ENCODE results near the gene ADM2.

ADM2 gene

DNA sequence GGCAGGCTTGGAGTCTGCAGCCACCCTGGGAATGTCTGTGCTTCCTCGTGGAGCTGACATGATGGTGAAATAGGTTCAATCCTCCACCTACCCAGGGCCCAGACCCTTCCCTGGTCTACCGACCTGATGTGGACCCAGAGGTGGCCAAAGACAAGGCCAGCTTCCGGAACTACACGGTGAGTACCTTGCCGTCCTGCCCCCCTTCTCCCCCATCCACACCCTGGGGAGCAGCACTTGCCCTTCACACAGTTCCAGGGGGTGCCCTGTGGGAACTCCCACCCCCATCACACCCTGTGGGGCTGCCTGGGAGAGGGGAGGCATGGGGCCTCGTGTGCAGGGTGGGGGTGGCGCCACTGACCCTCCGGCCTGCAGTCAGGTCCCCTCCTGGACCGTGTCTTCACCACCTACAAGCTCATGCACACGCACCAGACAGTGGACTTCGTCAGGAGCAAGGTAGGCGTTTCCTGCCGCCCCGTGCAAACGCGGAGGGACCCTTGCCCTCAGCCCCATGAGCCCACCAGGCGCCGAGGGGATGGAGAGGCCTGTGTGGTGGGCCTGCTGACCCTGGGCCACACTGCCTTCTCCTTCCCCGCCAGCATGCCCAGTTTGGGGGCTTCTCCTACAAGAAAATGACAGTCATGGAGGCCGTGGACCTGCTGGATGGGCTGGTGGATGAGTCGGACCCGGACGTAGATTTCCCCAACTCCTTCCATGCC is 6.1 kb downstream of the ADM2 start:
- no peak for DNase-seq

DNA sequence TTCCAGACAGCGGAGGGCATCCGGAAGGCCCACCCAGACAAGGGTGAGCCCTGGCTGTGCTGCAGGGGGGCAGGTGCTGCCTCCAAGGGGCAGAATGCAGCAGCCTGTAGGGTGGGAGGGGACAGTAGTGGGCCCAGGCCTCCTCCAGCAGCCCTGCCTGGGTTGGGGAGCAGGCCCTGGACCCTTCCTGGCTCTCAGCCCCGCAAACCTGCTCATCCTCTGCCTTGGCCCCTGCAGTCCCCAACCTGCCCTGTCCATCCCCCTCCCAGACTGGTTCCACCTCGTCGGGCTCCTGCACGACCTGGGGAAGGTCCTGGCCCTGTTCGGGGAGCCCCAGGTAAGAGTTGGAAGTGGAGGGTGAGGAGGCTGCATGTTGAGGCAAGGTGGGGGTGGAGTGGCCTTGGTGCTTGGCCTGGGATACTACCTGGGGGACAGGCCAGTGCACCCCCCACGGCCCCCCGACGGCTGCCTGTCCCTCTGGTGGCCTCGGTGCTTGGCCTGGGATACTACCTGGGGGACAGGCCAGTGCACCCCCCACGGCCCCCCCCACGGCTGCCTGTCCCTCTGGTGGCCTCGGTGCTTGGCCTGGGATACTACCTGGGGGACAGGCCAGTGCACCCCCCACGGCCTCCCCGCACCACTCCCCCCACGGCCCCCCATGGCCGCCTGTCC is 6.8 kb downstream of the ADM2 start:
- DNase-seq = no peak

GRCh38 chr22:50488886-50489285 is 7.5 kb downstream of the ADM2 start:
- DNase-seq = no peak

GRCh38 chr22:50489363-50490243 is 8.3 kb downstream of the ADM2 start:
- DNase-seq = no peak

GRCh38 chr22:50490531-50491308 is 9.4 kb downstream of the ADM2 start:
- peak; percentile 44 to 47 for DNase-seq

DNA sequence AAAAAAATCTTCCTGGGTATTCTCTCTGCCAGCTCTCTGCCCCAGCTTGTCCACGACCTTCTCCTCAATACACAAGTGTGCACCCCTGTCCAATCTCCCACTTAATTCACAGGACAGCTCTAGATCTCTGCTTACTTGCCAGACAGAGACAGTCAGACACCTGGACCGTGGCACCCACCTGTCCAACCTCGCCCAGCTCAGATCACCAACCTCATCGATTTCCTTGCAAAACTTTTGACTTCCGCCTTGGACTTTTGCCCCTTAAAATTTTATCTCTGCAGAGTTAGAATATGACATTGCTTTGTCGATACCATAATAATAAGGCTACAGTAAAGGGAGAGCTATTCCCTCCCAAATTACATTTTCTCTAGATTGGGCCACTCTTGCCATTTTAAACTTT is 15.8 kb downstream of the ADM2 start:
- DNase-seq = no peak

- peak; percentile 48 to 79 for DNase-seq
Observed at GRCh38 chr22:50498322-50498890, 17.1 kb downstream of the ADM2 start.

GRCh38 chr22:50500452-50500851 is 19.1 kb downstream of the ADM2 start:
- DNase-seq = no peak

DNA sequence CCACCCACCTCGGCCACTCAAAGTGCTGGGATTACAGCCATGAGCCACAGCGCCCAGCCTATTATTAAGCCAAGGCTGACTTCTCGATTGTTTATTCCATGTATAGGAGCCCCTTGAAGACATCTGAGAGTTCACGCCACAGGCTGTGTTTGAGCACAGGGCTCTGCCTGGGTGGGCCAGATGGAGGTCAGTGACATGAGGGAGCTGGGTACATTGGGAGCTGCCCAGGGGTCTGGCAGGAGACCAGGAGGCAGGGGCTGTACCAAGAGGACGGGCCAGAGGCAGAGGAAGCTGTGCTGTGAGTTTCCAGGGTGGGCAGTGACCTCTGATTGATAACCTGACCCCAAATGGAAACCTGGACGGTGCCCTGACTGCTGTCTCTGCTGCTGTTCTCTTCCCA is 20.8 kb downstream of the ADM2 start:
- DNase-seq = no peak

GRCh38 chr22:50502628-50503474 is 21.5 kb downstream of the ADM2 start:
- DNase-seq = no peak

DNA sequence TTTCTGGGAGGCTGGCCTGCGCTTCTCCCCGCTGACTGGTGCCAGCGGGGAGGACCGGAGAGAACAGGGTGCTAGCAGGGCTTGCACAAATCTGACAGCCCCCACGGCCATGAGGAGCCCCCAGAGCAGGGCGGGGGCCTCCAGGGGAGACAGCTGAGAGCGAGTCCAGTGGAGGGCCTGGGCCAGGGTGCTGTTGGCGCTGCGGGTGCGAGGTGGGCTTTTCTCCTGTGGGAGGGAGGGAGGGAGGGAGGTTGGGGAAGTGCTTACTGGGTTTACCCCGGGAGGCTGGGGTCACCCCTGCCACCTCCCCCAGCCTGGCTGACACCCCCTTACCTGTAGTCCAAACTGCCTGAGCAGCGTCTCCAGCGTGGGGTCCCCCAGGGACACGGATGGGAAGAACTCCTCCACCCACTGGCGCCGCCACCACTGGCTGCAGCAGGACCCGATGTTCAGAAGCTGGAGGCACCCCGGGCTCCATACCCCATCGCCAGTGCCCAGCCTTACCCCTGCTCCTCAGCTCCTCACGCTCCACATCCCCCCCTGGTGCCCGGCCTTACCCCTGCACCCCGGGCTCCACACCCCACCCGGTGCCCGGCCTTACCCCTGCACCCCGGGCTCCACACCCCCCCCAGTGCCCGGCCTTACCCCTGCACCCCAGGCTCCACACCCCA is 22.3 kb downstream of the ADM2 start:
- no peak for DNase-seq

GRCh38 chr22:50504369-50505211 is 23.2 kb downstream of the ADM2 start:
- DNase-seq = no peak

- DNase-seq = no peak
Observed at GRCh38 chr22:50505276-50505775, 24.0 kb downstream of the ADM2 start.

DNA sequence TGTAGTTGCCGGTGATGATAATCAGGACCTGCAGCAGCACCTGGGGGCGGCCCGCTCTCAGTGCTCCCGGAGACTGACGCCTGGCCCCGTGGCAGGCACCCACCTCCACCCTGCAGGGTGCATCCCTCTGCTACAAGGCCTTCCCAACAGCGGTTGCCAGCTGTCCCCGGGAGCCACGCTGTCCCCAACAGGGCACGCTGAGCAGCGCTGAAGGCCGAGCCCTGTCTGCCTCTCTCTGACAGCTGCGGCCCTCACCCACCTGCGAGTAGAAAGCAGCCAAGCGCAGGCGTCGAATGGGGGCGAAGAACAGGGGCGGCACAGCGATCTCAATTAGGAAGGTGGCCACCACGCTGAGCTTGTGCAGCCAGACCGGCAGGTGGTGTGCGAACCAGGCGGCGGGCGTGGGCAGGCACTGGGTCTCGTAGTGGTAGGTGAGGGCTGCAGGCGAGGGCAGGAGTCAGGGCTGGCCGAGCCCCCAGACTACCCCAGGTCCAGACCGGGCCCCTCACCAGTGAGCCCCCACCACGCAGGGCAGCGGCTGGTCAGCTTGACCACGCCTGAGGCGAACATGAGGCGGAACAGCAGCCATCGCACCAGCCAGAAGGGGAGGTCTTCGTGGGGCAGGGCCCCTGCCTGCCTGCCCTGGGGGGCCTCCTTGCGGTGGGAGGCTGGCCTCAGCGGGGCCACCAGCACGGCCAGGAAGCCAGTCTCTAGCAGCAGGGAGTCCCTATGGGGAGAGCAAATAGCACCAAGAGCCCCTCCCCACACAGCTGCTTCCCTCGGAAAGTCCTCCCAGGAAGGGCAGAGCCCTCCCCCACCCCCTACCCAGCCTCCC is 24.6 kb downstream of the ADM2 start:
- DNase-seq = no peak

GRCh38 chr22:50506611-50507420 is 25.5 kb downstream of the ADM2 start:
- no peak for DNase-seq

GRCh38 chr22:50507421-50507990 is 26.2 kb downstream of the ADM2 start, which contains the start of gene LMF2:
LMF2 (minus strand) TSS chr22:50507702; CDS start chr22:50507675, 27 bp downstream.
- peak; percentile 76 to 84 for DNase-seq
